Stimulated activated CD8-positive, alpha-beta memory T cell treated with anti-CD3 and anti-CD28 coated beads, Interleukin-12 subunit alpha, Interleukin-12 subunit beta, amount 100 ng/mL, for 1 hour (primary cell): ENCODE results near the gene RBMY1E.
"Not testable (repeated sequence)": the region's sequence is repeated elsewhere in the genome, so short reads cannot be mapped to it uniquely, and the experiment has no call there.

ENCODE experiments used
- DNase-seq: peaks from one replicate; pipeline ENCODE4 v3.0.0-alpha.2; 2020; ENCODE audit warnings: low read depth

Gene RBMY1E

DNA sequence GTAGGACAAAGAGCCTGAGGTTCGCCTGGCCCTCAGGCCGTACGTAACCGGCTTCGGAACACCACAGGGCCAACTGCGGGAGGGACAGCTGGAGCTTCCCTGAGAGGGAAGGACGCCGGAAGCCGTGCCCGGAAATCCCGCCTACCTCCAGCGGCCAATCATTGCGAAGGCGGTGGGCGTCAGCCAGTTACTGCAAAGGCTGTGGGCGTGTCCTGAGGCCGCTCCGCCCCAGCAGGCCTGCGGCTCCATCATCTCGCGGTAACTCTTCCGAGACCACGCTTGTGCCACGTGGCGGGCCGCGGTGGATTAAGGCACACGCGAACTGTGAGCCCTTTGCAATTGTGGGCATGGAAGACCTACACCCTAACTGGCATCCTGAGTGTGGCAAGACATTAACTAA lies at the start of gene RBMY1E:
TSS of gene RBMY1E (minus strand) at position 101 of the 400 bp plus-strand sequence. CDS start 1,978 bp downstream, outside the sequence.
- DNase-seq: not testable (repeated sequence)

- not testable (repeated sequence) for DNase-seq
Observed at GRCh38 chrY:21894426-21894825, 23.4 kb downstream of the RBMY1E start, which contains the start of gene RBMY1D. Gene RBMY1D (minus strand): TSS chrY:21894526. CDS start chrY:21892513, 2,013 bp downstream.

DNA sequence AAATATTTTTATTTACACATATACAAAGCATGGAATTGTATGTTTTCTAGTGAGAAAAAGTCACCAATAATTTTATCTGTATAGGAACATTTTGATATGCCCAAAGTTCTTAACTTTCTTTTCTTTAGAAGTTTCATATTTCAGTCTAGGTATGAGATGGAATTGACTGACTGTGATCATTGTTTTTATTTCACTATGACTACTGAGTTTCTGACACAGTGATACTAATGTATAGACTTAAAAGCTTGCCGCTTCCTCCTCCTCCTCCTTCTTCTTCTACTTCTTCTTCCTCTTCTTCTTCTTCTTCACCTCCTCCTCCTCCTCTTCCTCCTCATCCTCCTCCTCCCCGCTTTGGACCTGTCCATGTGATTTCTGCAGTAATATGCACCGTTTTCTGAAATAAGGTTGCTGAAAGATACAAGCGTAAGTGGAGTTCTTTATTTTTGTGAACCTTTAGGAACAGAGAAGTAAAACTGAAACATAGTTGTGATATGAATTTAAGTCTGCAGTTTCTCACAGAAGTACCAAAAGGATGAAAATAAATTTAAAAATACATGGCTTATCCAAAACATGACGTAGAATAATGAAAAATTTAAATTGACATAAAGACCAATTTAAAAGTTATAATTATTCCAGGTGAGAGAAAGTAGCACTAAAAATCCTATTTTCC lies 48.3 kb downstream of the RBMY1E start:
- DNase-seq: not testable (repeated sequence)
